IMR-90 (cell line): ENCODE data around the gene FPR2. TPM values are rescaled to one million over a fixed set of nuclear protein-coding genes. Genes with fewer than 3 reads are reported as not detected.

Source experiments
- ATAC-seq: fragments of 200-7000 bp; cut with Tn5 transposase; 2 replicates; pipeline ENCODE4 v1.9.1; 2020; ENCODE audit warnings: low read depth, mild to moderate bottlenecking, moderate library complexity
- BruUV-seq: library from RNA; stranded (reverse); fragments of 400-500 nt; replicated peaks from 2 replicates; lab custom pipeline; 2021; lab: Mats Ljungman, UMichigan
- CTCF ChIA-PET: fragments of 300-600 bp; formaldehyde crosslinking; extraction: SDS; loops from one replicate; lab custom pipeline; 2021; ENCODE audit warnings: antibody characterized with exemption; lab: Yijun Ruan, JAX
- POLR2A ChIA-PET: fragments of 300-600 bp; sonication (Branson Sonifier 250); formaldehyde crosslinking; loops from one replicate; lab custom pipeline; 2022; ENCODE audit warnings: antibody characterized with exemption; ENCODE audit not compliant: unreplicated experiment; lab: Charles Lee
- DNase-seq: peaks from one replicate; pipeline ENCODE4 v3.0.0; 2013
- H2AFZ ChIP-seq: replicated peaks from 2 replicates; pipeline ENCODE3; 2013; ENCODE audit warnings: low read length, mild to moderate bottlenecking; ENCODE audit not compliant: poor library complexity
- H2AK5ac ChIP-seq: 2 replicates; pipeline ENCODE4 v1.6.1; 2013; ENCODE audit warnings: low read depth, low read length, inconsistent platforms
- H2AK9ac ChIP-seq: replicated peaks from 2 replicates; pipeline ENCODE3; 2013; ENCODE audit warnings: mild to moderate bottlenecking, low read depth, low read length, moderate library complexity; ENCODE audit not compliant: poor library complexity
- H2BK120ac ChIP-seq: 2 replicates; pipeline ENCODE4 v1.6.1; 2013; ENCODE audit warnings: low read depth, low read length, inconsistent platforms
- H2BK15ac ChIP-seq: 3 replicates; pipeline ENCODE4 v1.6.1; 2013; ENCODE audit warnings: low read depth, low read length, inconsistent platforms
- H2BK20ac ChIP-seq: 2 replicates; pipeline ENCODE4 v1.6.1; 2013; ENCODE audit warnings: low read depth, mild to moderate bottlenecking, inconsistent platforms, low read length, moderate library complexity
- H2BK5ac ChIP-seq: 2 replicates; pipeline ENCODE4 v1.6.1; 2013; ENCODE audit warnings: mild to moderate bottlenecking, low read depth, low read length, inconsistent platforms; ENCODE audit not compliant: poor library complexity, severe bottlenecking
- H3K14ac ChIP-seq: replicated peaks from 2 replicates; pipeline ENCODE4 v1.6.1; 2013; ENCODE audit warnings: low read depth, low read length, inconsistent platforms
- H3K18ac ChIP-seq: 2 replicates; pipeline ENCODE4 v1.6.1; 2013; ENCODE audit warnings: low read depth, low read length, control low read depth
- H3K23ac ChIP-seq: 2 replicates; pipeline ENCODE4 v1.6.1; 2013; ENCODE audit warnings: low read depth, low read length, inconsistent platforms
- H3K27ac ChIP-seq: 2 replicates; pipeline ENCODE4 v1.5.1; 2013; ENCODE audit warnings: mild to moderate bottlenecking, control low read depth, low read length; ENCODE audit not compliant: insufficient read depth
- H3K27me3 ChIP-seq: 2 replicates; pipeline ENCODE4 v1.6.1; 2013; ENCODE audit warnings: low read length; ENCODE audit not compliant: control insufficient read depth, insufficient read depth
- H3K36me3 ChIP-seq: 2 replicates; pipeline ENCODE4 v1.6.1; 2013; ENCODE audit warnings: low read length, mixed read lengths; ENCODE audit not compliant: control insufficient read depth, insufficient read depth
- H3K4ac ChIP-seq: 2 replicates; pipeline ENCODE4 v1.6.1; 2013; ENCODE audit warnings: low read depth, low read length, inconsistent platforms
- H3K4me1 ChIP-seq: 2 replicates; pipeline ENCODE4 v1.6.1; 2013; ENCODE audit warnings: low read length, mixed read lengths; ENCODE audit not compliant: control insufficient read depth, insufficient read depth
- H3K4me2 ChIP-seq: 2 replicates; pipeline ENCODE4 v1.6.1; 2013; ENCODE audit warnings: low read depth, mild to moderate bottlenecking, control low read depth, low read length, moderate library complexity
- H3K4me3 ChIP-seq: 2 replicates; pipeline ENCODE4 v1.5.1; 2013; ENCODE audit warnings: low read depth, mild to moderate bottlenecking, control low read depth, low read length, moderate library complexity; ENCODE audit not compliant: insufficient read depth
- H3K56ac ChIP-seq: 2 replicates; pipeline ENCODE4 v1.6.1; 2013; ENCODE audit warnings: low read length, inconsistent platforms; ENCODE audit not compliant: insufficient read depth; ENCODE audit errors: extremely low read depth
- H3K79me1 ChIP-seq, 2 experiments: 2 replicates each; pipeline ENCODE4 v1.6.1; 2013; ENCODE audit warnings: low read length in 2 of 2, inconsistent platforms in 1 of 2, low read depth in 1 of 2
- H3K9ac ChIP-seq: 2 replicates; pipeline ENCODE4 v1.6.1; 2013; ENCODE audit warnings: low read depth, low read length, control low read depth
- H3K9me1 ChIP-seq: 2 replicates; pipeline ENCODE4 v1.6.1; 2013; ENCODE audit warnings: low read length, inconsistent platforms; ENCODE audit not compliant: insufficient read depth
- H3K9me3 ChIP-seq: 2 replicates; pipeline ENCODE4 v1.6.1; 2013; ENCODE audit warnings: low read length; ENCODE audit not compliant: control insufficient read depth, insufficient read depth
- H4K20me1 ChIP-seq: 2 replicates; pipeline ENCODE4 v1.6.1; 2013; ENCODE audit warnings: low read length, inconsistent platforms; ENCODE audit not compliant: insufficient read depth
- H4K5ac ChIP-seq: 2 replicates; pipeline ENCODE4 v1.6.1; 2013; ENCODE audit warnings: mild to moderate bottlenecking, low read depth, low read length, control low read depth
- H4K8ac ChIP-seq, 2 experiments: 2 replicates each; pipeline ENCODE4 v1.6.1; 2013; ENCODE audit warnings: low read depth in 2 of 2, low read length in 2 of 2, control low read depth in 1 of 2, inconsistent platforms in 1 of 2
- H4K91ac ChIP-seq: 2 replicates; pipeline ENCODE4 v1.6.1; 2013; ENCODE audit warnings: low read depth, low read length, inconsistent platforms; ENCODE audit not compliant: insufficient read depth
- MAZ ChIP-seq: IDR thresholded peaks from 2 replicates; pipeline ENCODE4 v1.6.1; 2012; ENCODE audit warnings: low read depth, mild to moderate bottlenecking, low read length, improper control_type of control experiment, moderate library complexity, borderline replicate concordance
- POLR2A ChIP-seq: IDR thresholded peaks from 2 replicates; pipeline ENCODE4 v1.6.1; 2012; ENCODE audit warnings: mild to moderate bottlenecking, low read depth, low read length
- RCOR1 ChIP-seq: IDR thresholded peaks from 2 replicates; pipeline ENCODE4 v1.6.1; 2012; ENCODE audit warnings: mild to moderate bottlenecking, low read length, improper control_type of control experiment; ENCODE audit not compliant: insufficient replicate concordance
- USF2 ChIP-seq: fragments of 150-350 bp; IDR thresholded peaks from 2 replicates; pipeline ENCODE4 v1.6.1; 2017; ENCODE audit warnings: mild to moderate bottlenecking, antibody characterized with exemption, low read length, low read depth
- WGBS, 2 experiments: methylation state at CpG; one replicate each; pipeline versions ENCODE4 v1.1.5 to v1.1.7; 2013; ENCODE audit warnings: missing lambda C conversion rate in 2 of 2; ENCODE audit not compliant: insufficient read length in 1 of 2; ENCODE audit errors: extremely low coverage in 2 of 2; 5-methylcytosine and 5-hydroxymethylcytosine counted together
- dilution Hi-C: fragments of 300-500 bp; cut with HindIII; formaldehyde crosslinking; loops from one replicate; pipeline ENCODE4 v1.14.3; 2018; ENCODE audit warnings: low sequenced_read_pairs; ENCODE audit not compliant: unreplicated experiment
- in situ Hi-C: fragments of 300-500 bp; cut with MboI; formaldehyde crosslinking; loops from 3 replicates; pipeline ENCODE4 v1.14.3; 2019; ENCODE audit warnings: low sequenced_read_pairs, inconsistent platforms, mixed read lengths
- intact Hi-C: fragments of 100-400 bp; cut with micrococcal nuclease; formaldehyde crosslinking; loops from 2 replicates; pipeline ENCODE4 v1.10.0; 2022
- polyA plus RNA-seq, 3 experiments: library from polyadenylated mRNA; depleted of rRNA; stranded (reverse); fragments of >200 nt; gene quantifications; 2 replicates each; pipeline ENCODE4 v1.2.3, GENCODE V29; 2012; ENCODE audit warnings: low replicate concordance in 1 of 3
- total RNA-seq: library from RNA; depleted of rRNA; stranded (reverse); fragments of >200 nt; gene quantifications from 2 replicates; pipeline ENCODE4 v1.2.3, GENCODE V29; 2012

FPR2 gene
- total and polyA plus RNA-seq, 2 of the 4 experiments (the other 2 are of a cell fraction), result not detected

- Histone ChIP-seq H2BK120ac (no peak overlapping the region), H3K4me1 (no peaks in the 10 kb centered on the region), H2AK5ac (no peak overlapping the region), H2BK20ac (no peak overlapping the region), H4K5ac (no peak overlapping the region), H3K4me2 (no peak overlapping the region), H3K9me3 (no peaks in the 10 kb centered on the region), H3K18ac (no peak overlapping the region), H3K14ac (no peak overlapping the region), H2AFZ (peak overlapping the region; percentile 23), H4K8ac (no peak overlapping the region), H3K79me1 (no peaks in the 10 kb centered on the region), H3K4ac (no peak overlapping the region), H3K4me3 (no peak overlapping the region), H3K36me3 (no peaks in the 10 kb centered on the region), H3K27me3 (no peaks in the 10 kb centered on the region), H4K91ac (no peak overlapping the region), H3K23ac (no peak overlapping the region), H3K56ac (no peak overlapping the region), H3K9ac (no peak overlapping the region), H2BK5ac (no peak overlapping the region), H2AK9ac (no peak overlapping the region), H3K9me1 (no peaks in the 10 kb centered on the region), H2BK15ac (no peak overlapping the region), H4K20me1 (no peaks in the 10 kb centered on the region), H3K27ac (no peak overlapping the region)
- intact Hi-C loops (no loop called here), in situ Hi-C loops (loop anchor here (10.0 kb wide), 1 partner anchor 107 kb away; no protein-coding TSS in a partner anchor), dilution Hi-C loops (no loop called here)
- ChIA-PET CTCF (no interaction called here), POLR2A (no interaction called here)
- no peak for TF ChIP-seq USF2
- TF ChIP-seq RCOR1, result no peak
- TF ChIP-seq POLR2A, result no peak
- TF ChIP-seq MAZ, result no peak
- ATAC-seq (no peak), DNase-seq (no peak)
- 0% methylated on average over 1 of the region's 10 CpGs; no CpG with 5 or more reads in 1 of the 2 experiments for WGBS, 2 experiments
- no TSS peak for BruUV-seq
These were observed 10.6 kb downstream of the FPR2 start for GRCh38 chr19:51771376-51772130.
